8988T (cell line): ENCODE results near the gene MYH11.
A peak's percentile ranks its signal among the peaks of the same experiment; 100 is the strongest.

Source experiments
- DNase-seq: peaks from one replicate; pipeline ENCODE4 v3.0.0; 2011

The MYH11 gene

GRCh38 chr16:15856901-15857698, at the start of gene MYH11:
TSS of gene MYH11 (minus strand) at chr16:15857028. CDS start at chr16:15838252, 18,776 bp downstream.
- DNase-seq: no peak

GRCh38 chr16:15906439-15906838, 49.6 kb upstream of the MYH11 start:
- DNase-seq: no peak

- no peak for DNase-seq
These were observed 47.1 kb upstream of the MYH11 start for GRCh38 chr16:15903960-15904359.

GRCh38 chr16:15900901-15901500, 44.2 kb upstream of the MYH11 start:
- DNase-seq: no peak

GRCh38 chr16:15900357-15900756, 43.5 kb upstream of the MYH11 start:
- DNase-seq: no peak

- DNase-seq: peak; percentile 42
These were observed 42.8 kb upstream of the MYH11 start for GRCh38 chr16:15899538-15900100.

GRCh38 chr16:15898654-15899053, 41.8 kb upstream of the MYH11 start:
- DNase-seq: no peak

- no peak for DNase-seq
These were observed 41.0 kb upstream of the MYH11 start for GRCh38 chr16:15897834-15898254.

GRCh38 chr16:15897121-15897780, 40.4 kb upstream of the MYH11 start:
- no peak for DNase-seq

GRCh38 chr16:15894571-15895374, 37.9 kb upstream of the MYH11 start:
- no peak for DNase-seq

- no peak for DNase-seq
These were observed 34.7 kb upstream of the MYH11 start for GRCh38 chr16:15891508-15891907.

- peak; percentile 84 for DNase-seq
These were observed 31.5 kb upstream of the MYH11 start, which contains the start of gene CEP20 for GRCh38 chr16:15888072-15888976. TSS of gene CEP20 (minus strand) at chr16:15888603. CDS start at chr16:15888585, 18 bp downstream.

GRCh38 chr16:15887283-15887682, 30.5 kb upstream of the MYH11 start:
- DNase-seq: no peak

- no peak for DNase-seq
These were observed 29.2 kb upstream of the MYH11 start for GRCh38 chr16:15886078-15886477.

GRCh38 chr16:15885560-15886001, 28.8 kb upstream of the MYH11 start:
- no peak for DNase-seq

GRCh38 chr16:15882563-15882962, 25.7 kb upstream of the MYH11 start:
- no peak for DNase-seq

GRCh38 chr16:15881794-15882379, 25.1 kb upstream of the MYH11 start:
- DNase-seq: no peak

- DNase-seq: no peak
These were observed 23.8 kb upstream of the MYH11 start for GRCh38 chr16:15880434-15881308.

GRCh38 chr16:15879255-15879811, 22.5 kb upstream of the MYH11 start:
- DNase-seq: no peak

- no peak for DNase-seq
These were observed 19.7 kb upstream of the MYH11 start for GRCh38 chr16:15876503-15876902.
